HepG2 (cell line): ENCODE measurements around the gene ISOC2. TPM values are rescaled to one million over a fixed set of nuclear protein-coding genes. Genes with fewer than 3 reads are reported as not detected.

Source experiments
- BHLHE40 ChIP-seq: IDR thresholded peaks from 2 replicates; pipeline ENCODE4 v1.6.1; 2011; ENCODE audit warnings: low read length, improper control_type of control experiment
- CHCHD3 ChIP-seq: sonication (generic); formaldehyde crosslinking; IDR thresholded peaks from 2 replicates; pipeline ENCODE4 v1.8.0; 2022; ENCODE audit warnings: mild to moderate bottlenecking, missing genetic modification reagents, moderate library complexity
- FOXC1 ChIP-seq: sonication (generic); formaldehyde crosslinking; IDR thresholded peaks from 2 replicates; pipeline ENCODE4 v1.8.0; 2022; ENCODE audit warnings: mild to moderate bottlenecking, missing genetic modification reagents, borderline replicate concordance
- HDAC6 ChIP-seq: fragments of 200-600 bp; sonication (generic); IDR thresholded peaks from 2 replicates; pipeline ENCODE4 v1.7.0; 2017; ENCODE audit warnings: mild to moderate bottlenecking, antibody characterized with exemption, low read length, low read depth
- MAFG ChIP-seq: sonication (generic); formaldehyde crosslinking; IDR thresholded peaks from 2 replicates; pipeline ENCODE4 v1.5.1; 2020; ENCODE audit warnings: mild to moderate bottlenecking, missing genetic modification reagents
- MNT ChIP-seq: fragments of 450-650 bp; IDR thresholded peaks from 2 replicates; pipeline ENCODE4 v1.6.1; 2016
- PPARG ChIP-seq: conservative IDR thresholded peaks from 2 replicates; pipeline ENCODE4 v1.6.1; 2016; ENCODE audit warnings: missing biosample characterization, missing genetic modification reagents
- RCOR2 ChIP-seq: IDR thresholded peaks from 2 replicates; pipeline ENCODE4 v1.6.1; 2016; ENCODE audit warnings: missing biosample characterization, missing genetic modification reagents
- SRY ChIP-seq: sonication (generic); formaldehyde crosslinking; IDR thresholded peaks from 2 replicates; pipeline ENCODE4 v1.8.0; 2022; ENCODE audit warnings: mild to moderate bottlenecking, missing genetic modification reagents
- TAF15 ChIP-seq: fragments of 200-400 bp; formaldehyde crosslinking; IDR thresholded peaks from one replicate; pipeline ENCODE4 v1.6.1; 2018; ENCODE audit warnings: mild to moderate bottlenecking, low read depth, low read length; ENCODE audit not compliant: poor library complexity, severe bottlenecking
- ZFAT ChIP-seq: sonication (generic); formaldehyde crosslinking; conservative IDR thresholded peaks from 2 replicates; pipeline ENCODE4 v1.8.1; 2023; ENCODE audit warnings: missing genetic modification reagents, inconsistent platforms
- ZFP36L1 ChIP-seq: sonication (generic); formaldehyde crosslinking; IDR thresholded peaks from 2 replicates; pipeline ENCODE4 v1.8.0; 2022; ENCODE audit warnings: mild to moderate bottlenecking, missing genetic modification reagents, moderate library complexity
- ZNF543 ChIP-seq: sonication (generic); formaldehyde crosslinking; IDR thresholded peaks from 2 replicates; pipeline ENCODE4 v1.4.0; 2020; ENCODE audit warnings: mild to moderate bottlenecking, missing genetic modification reagents
- ZNF574 ChIP-seq: sonication (generic); formaldehyde crosslinking; IDR thresholded peaks from 2 replicates; pipeline ENCODE4 v1.4.0; 2020; ENCODE audit warnings: missing genetic modification reagents
- ZNF580 ChIP-seq: IDR thresholded peaks from 2 replicates; pipeline ENCODE4 v1.6.1; 2016; ENCODE audit warnings: low read depth, borderline replicate concordance
- ZNF83 ChIP-seq: sonication (generic); formaldehyde crosslinking; IDR thresholded peaks from 2 replicates; pipeline ENCODE4 v1.4.0; 2020; ENCODE audit warnings: missing genetic modification reagents, mild to moderate bottlenecking, borderline replicate concordance
- ZNF879 ChIP-seq: sonication (generic); formaldehyde crosslinking; IDR thresholded peaks from 2 replicates; pipeline ENCODE4 v1.8.1; 2023; ENCODE audit warnings: missing genetic modification reagents
- polyA plus RNA-seq, 8 experiments: library from polyadenylated mRNA; depleted of rRNA in 3 of 8; stranded (reverse) in 7 of 8; unstranded in 1 of 8; fragments of >200 nt; fragmentation: Illumina TruSeq in 4 of 8; extraction: Trizol in 4 of 8; gene quantifications; 2 replicates each; pipeline versions ENCODE4 v1.2.1 to v1.2.3, GENCODE V29; 2011 to 2016; ENCODE audit warnings: low read depth in 4 of 8, missing spikeins in 1 of 8, mixed read lengths in 1 of 8; ENCODE audit not compliant: insufficient read depth in 1 of 8
- total RNA-seq, 5 experiments: library from RNA; depleted of rRNA; stranded (reverse); fragments of >200 nt; fragmentation: Illumina TruSeq; extraction: Trizol; gene quantifications; 2 replicates each; pipeline ENCODE4 v1.2.3, GENCODE V29; 2016; ENCODE audit warnings: low read depth in 1 of 5
- TF ChIP-seq, protein P1 (sequence below): sonication (generic); formaldehyde crosslinking; IDR thresholded peaks from 2 replicates; pipeline ENCODE4 v1.5.0; 2020; ENCODE audit warnings: missing genetic modification reagents
- TF ChIP-seq, protein P2 (sequence below): sonication (generic); formaldehyde crosslinking; IDR thresholded peaks from 2 replicates; pipeline ENCODE4 v1.5.0; 2020; ENCODE audit warnings: mild to moderate bottlenecking, missing genetic modification reagents
- TF ChIP-seq, protein P3 (sequence below): IDR thresholded peaks from 2 replicates; pipeline ENCODE4 v1.6.1; 2016; ENCODE audit warnings: missing biosample characterization, missing genetic modification reagents, low read depth

The ISOC2 gene
- total and polyA plus RNA-seq, 2 of the 13 experiments (the other 11 are each of a cell fraction or from before 2014, with no cell fraction given), result 76.8 to 105 TPM

- TF ChIP-seq, protein P1, sequence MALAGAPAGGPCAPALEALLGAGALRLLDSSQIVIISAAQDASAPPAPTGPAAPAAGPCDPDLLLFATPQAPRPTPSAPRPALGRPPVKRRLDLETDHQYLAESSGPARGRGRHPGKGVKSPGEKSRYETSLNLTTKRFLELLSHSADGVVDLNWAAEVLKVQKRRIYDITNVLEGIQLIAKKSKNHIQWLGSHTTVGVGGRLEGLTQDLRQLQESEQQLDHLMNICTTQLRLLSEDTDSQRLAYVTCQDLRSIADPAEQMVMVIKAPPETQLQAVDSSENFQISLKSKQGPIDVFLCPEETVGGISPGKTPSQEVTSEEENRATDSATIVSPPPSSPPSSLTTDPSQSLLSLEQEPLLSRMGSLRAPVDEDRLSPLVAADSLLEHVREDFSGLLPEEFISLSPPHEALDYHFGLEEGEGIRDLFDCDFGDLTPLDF (CRISPR knock-in tag), result 0 out of 2 replicates have a peak, but pooled peaks have one; percentile 33
- TF ChIP-seq PPARG (CRISPR knock-in tag) (no peak), MAFG (CRISPR knock-in tag) (no peak), ZNF543 (CRISPR knock-in tag) (0 out of 2 replicates have a peak, but pooled peaks have one; percentile 34), ZFP36L1 (CRISPR knock-in tag) (no peak), ZNF574 (CRISPR knock-in tag) (peak; percentile 73), HDAC6 (no peak), ZNF879 (CRISPR knock-in tag) (0 out of 2 replicates have a peak, but pooled peaks have one; percentile 39), FOXC1 (peak; percentile 95), ZNF580 (CRISPR knock-in tag) (no peak; the same call in 1 of the 2 replicates), ZFAT (no peak), BHLHE40 (no peak), ZNF83 (CRISPR knock-in tag) (peak; percentile 66; the same call in 1 of the 2 replicates), SRY (CRISPR knock-in tag) (0 out of 2 replicates have a peak, but pooled peaks have one; percentile 96), CHCHD3 (no peak), RCOR2 (CRISPR knock-in tag) (no peak), MNT (peak; percentile 69; the same call in 1 of the 2 replicates), TAF15 (no peak)
- TF ChIP-seq, protein P2, sequence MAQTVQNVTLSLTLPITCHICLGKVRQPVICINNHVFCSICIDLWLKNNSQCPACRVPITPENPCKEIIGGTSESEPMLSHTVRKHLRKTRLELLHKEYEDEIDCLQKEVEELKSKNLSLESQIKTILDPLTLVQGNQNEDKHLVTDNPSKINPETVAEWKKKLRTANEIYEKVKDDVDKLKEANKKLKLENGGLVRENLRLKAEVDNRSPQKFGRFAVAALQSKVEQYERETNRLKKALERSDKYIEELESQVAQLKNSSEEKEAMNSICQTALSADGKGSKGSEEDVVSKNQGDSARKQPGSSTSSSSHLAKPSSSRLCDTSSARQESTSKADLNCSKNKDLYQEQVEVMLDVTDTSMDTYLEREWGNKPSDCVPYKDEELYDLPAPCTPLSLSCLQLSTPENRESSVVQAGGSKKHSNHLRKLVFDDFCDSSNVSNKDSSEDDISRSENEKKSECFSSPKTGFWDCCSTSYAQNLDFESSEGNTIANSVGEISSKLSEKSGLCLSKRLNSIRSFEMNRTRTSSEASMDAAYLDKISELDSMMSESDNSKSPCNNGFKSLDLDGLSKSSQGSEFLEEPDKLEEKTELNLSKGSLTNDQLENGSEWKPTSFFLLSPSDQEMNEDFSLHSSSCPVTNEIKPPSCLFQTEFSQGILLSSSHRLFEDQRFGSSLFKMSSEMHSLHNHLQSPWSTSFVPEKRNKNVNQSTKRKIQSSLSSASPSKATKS (CRISPR knock-in tag), result no peak
- TF ChIP-seq, protein P3, sequence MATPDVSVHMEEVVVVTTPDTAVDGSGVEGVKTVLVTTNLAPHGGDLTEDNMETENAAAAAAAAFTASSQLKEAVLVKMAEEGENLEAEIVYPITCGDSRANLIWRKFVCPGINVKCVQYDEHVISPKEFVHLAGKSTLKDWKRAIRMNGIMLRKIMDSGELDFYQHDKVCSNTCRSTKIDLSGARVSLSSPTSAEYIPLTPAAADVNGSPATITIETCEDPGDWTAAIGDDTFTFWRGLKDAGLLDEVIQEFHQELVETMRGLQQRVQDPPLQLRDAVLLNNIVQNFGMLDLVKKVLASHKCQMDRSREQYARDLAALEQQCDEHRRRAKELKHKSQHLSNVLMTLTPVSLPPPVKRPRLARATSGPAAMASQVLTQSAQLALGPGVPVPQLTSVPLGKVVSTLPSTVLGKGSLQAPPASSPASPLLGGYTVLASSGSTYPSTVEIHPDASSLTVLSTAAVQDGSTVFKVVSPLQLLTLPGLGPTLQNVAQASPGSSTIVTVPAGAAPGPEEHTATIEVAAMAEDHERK (CRISPR knock-in tag), result peak; percentile 99
Measured at GRCh38 chr19:55476100-55476775, 14.8 kb upstream of the ISOC2 start, which contains the start of gene ZNF628 (continued).
